Measurements from ENCODE around the gene LARP6. TPM values are rescaled to one million over a fixed set of nuclear protein-coding genes. Genes with fewer than 3 reads are reported as not detected.

The LARP6 gene
- total and polyA plus RNA-seq, 2 donors (not counting 1 experiment from before 2014, with no cell fraction given) = not detected

DNA sequence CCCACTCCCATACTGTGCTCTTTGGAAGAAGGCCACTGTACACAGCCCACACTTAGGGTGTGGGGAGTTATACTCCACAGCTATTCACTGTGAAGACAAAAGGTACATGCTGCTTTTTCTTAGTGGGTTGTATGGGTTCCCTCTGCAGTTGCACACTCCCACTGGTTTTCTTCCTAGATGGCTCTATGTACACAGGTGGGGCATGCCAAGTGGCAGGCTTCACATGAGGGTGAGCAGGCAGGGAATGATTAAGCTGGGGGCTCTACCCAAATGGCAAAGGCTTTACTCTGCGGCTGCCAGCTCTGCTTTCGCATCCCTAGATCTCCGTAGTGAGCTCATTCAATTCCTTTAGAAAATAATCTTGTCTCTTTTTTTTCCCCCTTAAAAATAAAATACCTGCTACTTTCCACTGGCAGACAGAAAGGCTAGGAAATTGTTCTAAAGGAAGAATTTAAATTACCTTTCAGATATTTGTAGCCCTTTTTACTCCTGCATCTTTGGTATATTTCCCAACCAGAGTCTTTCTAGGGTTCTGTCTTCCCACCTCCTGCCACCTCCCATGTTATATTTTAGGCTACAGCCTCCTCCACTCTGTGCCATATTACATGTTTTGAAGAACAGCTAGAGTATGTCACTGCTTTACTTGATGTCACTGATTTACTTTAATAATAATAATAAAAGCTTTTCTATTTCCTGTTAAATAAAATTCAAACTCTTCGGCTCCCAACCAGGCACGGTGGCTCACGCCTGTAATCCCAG is 8.2 kb downstream of the LARP6 start:
- DNase-seq = no peak
- POLR2A ChIA-PET = no interaction called here
- Histone ChIP-seq H3K4me3 (ENCODE audit: control extremely low read depth in 1 of 5, extremely low read depth in 1 of 5, insufficient read depth in 1 of 5, low read depth in 2 of 5, low read length in 4 of 5) (no peak overlapping the region), H3K4me1 (ENCODE audit: control insufficient read depth in 2 of 2, insufficient read depth in 2 of 2, low read length in 2 of 2) (no peaks in the 10 kb centered on the region), H3K9ac (ENCODE audit: low read length) (no peak overlapping the region), H4K20me1 (ENCODE audit: control insufficient read depth, insufficient read depth, low read length, poor library complexity, severe bottlenecking) (no peaks in the 10 kb centered on the region), H3K36me3 (replicated peaks in 1 of 2; ENCODE audit: control extremely low read depth in 1 of 2, control insufficient read depth in 1 of 2, extremely low read depth in 1 of 2, insufficient read depth in 2 of 2, low read length in 1 of 2) (no peaks in the 10 kb centered on the region), H3K9me3 (ENCODE audit: control extremely low read depth in 1 of 3, control insufficient read depth in 2 of 3, insufficient read depth in 1 of 3, low read length in 2 of 3) (peaks cover 0 to under 1% (median 0%) of the 10 kb centered on the region in 3 donors), H3K27me3 (replicated peaks in 1 of 4; ENCODE audit: control extremely low read depth in 1 of 4, control insufficient read depth in 3 of 4, insufficient read depth in 4 of 4, low read length in 3 of 4) (peaks cover 0 to 18% (median 0%) of the 10 kb centered on the region in 4 experiments), H3K79me2 (ENCODE audit: control insufficient read depth, insufficient read depth, low read length) (no peaks in the 10 kb centered on the region), H3K27ac (ENCODE audit: low read length in 2 of 2) (no peak overlapping the region), H2AFZ (ENCODE audit: insufficient read depth, low read depth, low read length, poor library complexity, severe bottlenecking) (no peak overlapping the region), H3K4me2 (replicated peaks; ENCODE audit: low read depth, low read length, poor library complexity, severe bottlenecking) (no peak overlapping the region)
- H3K27ac Mint-ChIP-seq = no peak overlapping the region
- H3K27me3 Mint-ChIP-seq = peaks cover 40% of the 10 kb centered on the region
- no peak for ATAC-seq (ENCODE audit: low read depth)
- no peak overlapping the region for H3K4me3 Mint-ChIP-seq
- TF ChIP-seq EZH2 (IDR thresholded peaks at IDR 0.05; ENCODE audit: borderline replicate concordance, insufficient read depth, low read depth, low read length, poor library complexity, severe bottlenecking) = no peak
- TF ChIP-seq, protein P1, sequence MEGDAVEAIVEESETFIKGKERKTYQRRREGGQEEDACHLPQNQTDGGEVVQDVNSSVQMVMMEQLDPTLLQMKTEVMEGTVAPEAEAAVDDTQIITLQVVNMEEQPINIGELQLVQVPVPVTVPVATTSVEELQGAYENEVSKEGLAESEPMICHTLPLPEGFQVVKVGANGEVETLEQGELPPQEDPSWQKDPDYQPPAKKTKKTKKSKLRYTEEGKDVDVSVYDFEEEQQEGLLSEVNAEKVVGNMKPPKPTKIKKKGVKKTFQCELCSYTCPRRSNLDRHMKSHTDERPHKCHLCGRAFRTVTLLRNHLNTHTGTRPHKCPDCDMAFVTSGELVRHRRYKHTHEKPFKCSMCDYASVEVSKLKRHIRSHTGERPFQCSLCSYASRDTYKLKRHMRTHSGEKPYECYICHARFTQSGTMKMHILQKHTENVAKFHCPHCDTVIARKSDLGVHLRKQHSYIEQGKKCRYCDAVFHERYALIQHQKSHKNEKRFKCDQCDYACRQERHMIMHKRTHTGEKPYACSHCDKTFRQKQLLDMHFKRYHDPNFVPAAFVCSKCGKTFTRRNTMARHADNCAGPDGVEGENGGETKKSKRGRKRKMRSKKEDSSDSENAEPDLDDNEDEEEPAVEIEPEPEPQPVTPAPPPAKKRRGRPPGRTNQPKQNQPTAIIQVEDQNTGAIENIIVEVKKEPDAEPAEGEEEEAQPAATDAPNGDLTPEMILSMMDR (IDR thresholded peaks at IDR 0.05) = no peak
- intact Hi-C loops (cut with micrococcal nuclease) = no loop called here
- no peaks in the 10 kb centered on the region for H3K9me3 Mint-ChIP-seq (ENCODE audit: insufficient read depth)
- WGBS (ENCODE audit: insufficient coverage) = 95% methylated on average over 5 of the region's 6 CpGs
- CTCF ChIA-PET = no interaction called here
- H3K4me1 Mint-ChIP-seq = no peaks in the 10 kb centered on the region

DNA sequence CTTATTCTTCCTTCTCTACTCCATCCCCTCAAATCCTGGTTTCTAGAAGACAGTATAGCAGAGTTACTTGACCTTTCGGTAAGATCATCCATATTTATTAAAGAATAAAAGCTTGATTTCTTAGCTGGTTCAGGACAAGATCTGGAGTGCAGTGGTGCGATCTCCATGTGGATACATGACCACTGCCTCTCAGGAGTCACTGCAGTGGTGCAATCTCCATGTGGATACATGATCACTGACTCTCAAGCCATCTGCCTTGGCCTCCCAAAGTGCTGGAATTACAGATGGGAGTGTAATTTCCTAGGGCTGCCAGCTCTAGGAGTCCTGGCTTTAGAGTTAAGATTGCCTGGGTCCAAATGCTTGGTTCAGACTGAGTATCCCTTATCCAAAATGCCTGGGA is 16.5 kb downstream of the LARP6 start:
- no peak overlapping the region for H3K27ac Mint-ChIP-seq
- H3K4me3 Mint-ChIP-seq = no peak overlapping the region
- no peaks in the 10 kb centered on the region for H3K4me1 ChIP-seq (ENCODE audit: control insufficient read depth in 2 of 2, insufficient read depth in 2 of 2, low read length in 2 of 2)
- no peak overlapping the region for H2AFZ ChIP-seq (ENCODE audit: insufficient read depth, low read depth, low read length, poor library complexity, severe bottlenecking)
- DNase-seq (no peak), ATAC-seq (ENCODE audit: low read depth) (no peak)
- ChIA-PET POLR2A (no interaction called here), CTCF (interaction anchor here (1.3 kb wide), 1 partner anchor 26 kb away, joined by 3 read pairs; no protein-coding TSS in a partner anchor)
- H3K27me3 ChIP-seq (replicated peaks in 1 of 4; ENCODE audit: control extremely low read depth in 1 of 4, control insufficient read depth in 3 of 4, insufficient read depth in 4 of 4, low read length in 3 of 4) = peaks cover 0 to 3% (median 0%) of the 10 kb centered on the region in 4 experiments
- intact Hi-C loops (cut with micrococcal nuclease) = no loop called here
- no peak overlapping the region for H3K9ac ChIP-seq (ENCODE audit: low read length)
- H3K27me3 Mint-ChIP-seq = peaks cover 12% of the 10 kb centered on the region
- no peaks in the 10 kb centered on the region for H3K9me3 Mint-ChIP-seq (ENCODE audit: insufficient read depth)
- H3K79me2 ChIP-seq (ENCODE audit: control insufficient read depth, insufficient read depth, low read length) = no peaks in the 10 kb centered on the region
- H3K4me3 ChIP-seq (ENCODE audit: control extremely low read depth in 1 of 5, extremely low read depth in 1 of 5, insufficient read depth in 1 of 5, low read depth in 2 of 5, low read length in 4 of 5) = no peak overlapping the region
- no peaks in the 10 kb centered on the region for H3K4me1 Mint-ChIP-seq
- H3K27ac ChIP-seq (ENCODE audit: low read length in 2 of 2) = no peak overlapping the region
- H3K4me2 ChIP-seq (replicated peaks; ENCODE audit: low read depth, low read length, poor library complexity, severe bottlenecking) = no peak overlapping the region
- no peaks in the 10 kb centered on the region for H4K20me1 ChIP-seq (ENCODE audit: control insufficient read depth, insufficient read depth, low read length, poor library complexity, severe bottlenecking)
- no CpG with 5 or more reads among the region's 2 CpGs for WGBS (ENCODE audit: insufficient coverage)
- TF ChIP-seq EZH2 (IDR thresholded peaks at IDR 0.05; ENCODE audit: borderline replicate concordance, insufficient read depth, low read depth, low read length, poor library complexity, severe bottlenecking) = no peak
- TF ChIP-seq, protein P1 (IDR thresholded peaks at IDR 0.05) = no peak
- H3K9me3 ChIP-seq (ENCODE audit: control extremely low read depth in 1 of 3, control insufficient read depth in 2 of 3, insufficient read depth in 1 of 3, low read length in 2 of 3) = no peaks in the 10 kb centered on the region
- no peaks in the 10 kb centered on the region for H3K36me3 ChIP-seq (replicated peaks in 1 of 2; ENCODE audit: control extremely low read depth in 1 of 2, control insufficient read depth in 1 of 2, extremely low read depth in 1 of 2, insufficient read depth in 2 of 2, low read length in 1 of 2)
